GM19324 (cell line): ENCODE results near the gene RAB3IL1.
"Not testable (repeated sequence)": the region's sequence is repeated elsewhere in the genome, so short reads cannot be mapped to it uniquely, and the experiment has no call there.

Source experiments
- ATAC-seq: cut with Tn5 transposase; IDR thresholded peaks from one replicate; pipeline ENCODE4 v1.9.1; 2021; ENCODE audit warnings: mild to moderate bottlenecking, moderate library complexity; ENCODE audit not compliant: unreplicated experiment, low FRiP score

The RAB3IL1 gene

GRCh38 chr11:61954106-61954850 lies 36.9 kb upstream of the RAB3IL1 start:
- no peak for ATAC-seq

DNA sequence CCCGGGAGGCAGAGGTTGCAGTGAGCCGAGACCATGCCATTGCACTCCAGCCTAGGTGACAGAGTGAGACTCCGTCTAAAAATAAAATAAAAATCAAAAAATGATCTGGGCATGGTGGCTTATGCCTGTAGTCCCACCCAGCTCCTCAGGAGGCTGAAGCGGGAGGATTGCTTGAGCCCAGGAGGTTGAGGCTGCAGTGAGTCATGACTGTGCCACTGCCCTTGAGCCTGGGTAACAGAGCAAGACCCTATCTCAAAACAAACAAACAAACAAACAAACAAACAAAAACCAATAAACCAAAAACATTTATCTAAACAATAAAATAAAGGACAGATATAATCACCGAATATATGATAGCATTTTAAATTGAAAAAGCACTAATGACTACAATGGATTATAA lies 36.3 kb upstream of the RAB3IL1 start:
- not testable (repeated sequence) for ATAC-seq

GRCh38 chr11:61952882-61953281 lies 35.5 kb upstream of the RAB3IL1 start:
- no peak for ATAC-seq

GRCh38 chr11:61951484-61952135 lies 34.2 kb upstream of the RAB3IL1 start:
- ATAC-seq, result no peak

GRCh38 chr11:61950035-61950547 lies 32.7 kb upstream of the RAB3IL1 start, which contains the start of gene BEST1:
Gene BEST1 (plus strand): TSS chr11:61950351. CDS start chr11:61951807, 1,456 bp downstream.
- no peak for ATAC-seq

DNA sequence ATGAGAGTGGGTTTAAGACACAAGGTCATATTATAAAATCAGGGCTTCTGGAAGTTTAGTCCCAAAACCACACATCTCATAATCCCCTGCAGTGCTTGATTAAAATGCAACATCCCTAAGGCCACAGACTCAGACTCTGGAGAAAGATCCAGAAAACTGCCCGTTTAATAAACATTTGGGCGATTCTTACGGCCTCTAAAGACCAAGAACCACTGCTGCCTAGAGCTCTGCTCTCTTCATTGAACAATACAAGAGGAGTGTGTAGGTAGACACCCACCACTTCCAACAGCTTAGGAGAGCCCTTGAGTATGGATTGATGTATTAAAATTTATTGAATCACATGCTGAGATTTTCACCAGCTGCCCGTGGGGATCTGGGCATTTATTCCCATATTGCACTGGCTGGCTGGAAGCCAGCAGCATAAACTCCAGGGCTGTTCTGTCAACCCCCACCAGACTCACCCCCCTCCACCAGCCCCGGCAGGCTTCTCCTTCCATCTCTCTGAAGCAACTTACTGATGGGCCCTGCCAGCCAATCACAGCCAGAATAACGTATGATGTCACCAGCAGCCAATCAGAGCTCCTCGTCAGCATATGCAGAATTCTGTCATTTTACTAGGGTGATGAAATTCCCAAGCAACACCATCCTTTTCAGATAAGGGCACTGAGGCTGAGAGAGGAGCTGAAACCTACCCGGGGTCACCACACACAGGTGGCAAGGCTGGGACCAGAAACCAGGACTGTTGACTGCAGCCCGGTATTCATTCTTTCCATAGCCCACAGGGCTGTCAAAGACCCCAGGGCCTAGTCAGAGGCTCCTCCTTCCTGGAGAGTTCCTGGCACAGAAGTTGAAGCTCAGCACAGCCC lies 32.0 kb upstream of the RAB3IL1 start:
- ATAC-seq, result no peak

GRCh38 chr11:61948505-61948904 lies 31.1 kb upstream of the RAB3IL1 start:
- ATAC-seq, result no peak

- ATAC-seq, result no peak
Observed at GRCh38 chr11:61947486-61948210, 30.3 kb upstream of the RAB3IL1 start.

DNA sequence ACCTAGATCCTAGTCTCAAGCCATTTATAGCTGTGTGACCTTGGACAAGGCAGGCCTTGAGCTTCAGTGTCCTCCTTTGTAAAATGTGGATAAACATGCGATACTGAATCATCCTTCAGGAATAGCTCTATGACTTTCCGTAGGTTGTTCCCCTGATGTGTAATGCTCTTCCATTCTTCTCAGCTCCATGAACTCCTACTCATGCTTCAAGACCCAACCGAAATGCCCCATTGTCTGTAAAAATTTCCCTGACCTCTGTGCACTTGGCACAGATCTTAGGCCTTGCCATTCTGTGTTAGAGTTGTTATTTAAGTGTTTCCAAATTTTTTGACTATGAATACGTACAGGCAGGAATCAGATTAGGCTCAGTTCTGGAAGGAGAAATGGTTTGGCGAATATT lies 29.5 kb upstream of the RAB3IL1 start:
- ATAC-seq, result no peak

GRCh38 chr11:61945191-61945590 lies 27.8 kb upstream of the RAB3IL1 start:
- ATAC-seq, result no peak

DNA sequence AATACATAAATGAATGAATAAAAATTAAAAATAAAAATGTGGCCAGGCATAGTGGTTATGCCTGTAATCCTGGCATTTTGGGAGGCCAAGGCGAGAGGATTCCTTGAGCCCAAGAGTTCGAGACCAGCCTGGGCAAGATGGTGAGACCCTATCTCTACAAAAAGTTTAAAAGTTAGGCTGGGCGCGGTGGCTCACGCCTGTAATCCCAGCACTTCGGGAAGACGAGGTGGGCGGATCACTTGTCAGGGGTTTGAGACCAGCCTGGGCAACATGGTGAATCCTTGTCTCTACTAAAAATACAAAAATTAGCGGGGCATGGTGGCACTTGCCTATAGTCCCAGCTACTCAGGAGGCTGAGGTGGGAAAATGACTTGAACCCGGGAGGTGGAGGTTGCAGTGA lies 23.1 kb upstream of the RAB3IL1 start:
- no peak for ATAC-seq

- ATAC-seq, result no peak
Observed at GRCh38 chr11:61935861-61936260, 18.5 kb upstream of the RAB3IL1 start.

DNA sequence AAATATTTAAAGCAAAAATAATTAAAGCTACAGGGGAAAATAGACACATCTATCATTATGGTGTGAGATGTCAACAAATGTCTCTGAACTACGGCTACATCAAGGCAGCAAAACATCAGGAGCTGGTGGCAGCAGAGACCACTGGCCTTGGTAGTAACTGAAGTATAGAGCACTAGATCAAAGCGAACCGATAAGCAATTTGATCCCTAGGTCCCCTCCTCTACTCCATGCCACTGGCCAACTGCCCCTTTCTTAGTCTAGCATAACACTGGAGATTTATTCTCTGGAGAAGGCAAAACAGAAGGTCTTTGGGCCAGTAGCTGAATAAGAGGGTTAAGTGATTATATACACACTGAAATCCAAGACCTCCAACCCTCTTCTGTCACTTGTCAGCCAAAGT lies 13.6 kb upstream of the RAB3IL1 start:
- no peak for ATAC-seq

DNA sequence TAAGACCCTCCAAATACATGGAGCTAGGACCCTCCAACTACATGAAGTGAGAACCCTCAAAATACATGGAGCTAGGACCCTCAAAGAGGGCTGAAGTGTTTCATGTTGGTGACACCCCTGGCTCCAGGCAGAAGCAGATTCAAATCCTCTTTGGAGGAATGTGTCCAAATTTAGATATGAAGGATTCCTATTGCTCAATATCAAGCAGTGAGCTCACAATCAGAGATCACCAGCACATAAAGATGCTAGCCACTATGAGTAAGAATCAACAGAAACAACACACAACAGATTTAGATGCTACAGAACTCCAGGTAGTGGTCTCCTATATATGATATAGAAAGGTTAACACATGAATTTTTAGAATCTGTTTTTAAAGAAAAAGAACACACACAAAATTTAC lies 11.2 kb upstream of the RAB3IL1 start:
- no peak for ATAC-seq

GRCh38 chr11:61927501-61927900 lies 10.1 kb upstream of the RAB3IL1 start:
- ATAC-seq, result no peak

DNA sequence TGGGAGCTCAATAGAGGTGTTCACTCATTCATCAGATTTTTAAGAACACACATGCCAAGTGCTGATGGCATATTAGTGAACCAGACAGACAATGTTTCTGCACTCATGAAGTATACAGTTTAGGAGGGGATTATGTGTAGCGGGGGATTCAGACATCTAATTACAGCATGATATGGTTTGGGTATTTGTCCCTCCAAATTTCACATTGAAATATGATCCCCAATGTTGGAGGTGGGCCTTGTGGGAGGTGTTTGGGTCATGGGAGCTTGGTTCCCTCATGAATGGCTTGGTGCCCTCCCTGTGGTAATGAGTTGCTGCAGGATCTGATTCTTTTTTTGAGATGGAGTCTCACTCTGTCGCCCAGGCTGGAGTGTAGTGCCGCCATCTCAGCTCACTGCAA lies 8.9 kb upstream of the RAB3IL1 start:
- no peak for ATAC-seq

GRCh38 chr11:61925736-61926135 lies 8.4 kb upstream of the RAB3IL1 start:
- ATAC-seq, result no peak

DNA sequence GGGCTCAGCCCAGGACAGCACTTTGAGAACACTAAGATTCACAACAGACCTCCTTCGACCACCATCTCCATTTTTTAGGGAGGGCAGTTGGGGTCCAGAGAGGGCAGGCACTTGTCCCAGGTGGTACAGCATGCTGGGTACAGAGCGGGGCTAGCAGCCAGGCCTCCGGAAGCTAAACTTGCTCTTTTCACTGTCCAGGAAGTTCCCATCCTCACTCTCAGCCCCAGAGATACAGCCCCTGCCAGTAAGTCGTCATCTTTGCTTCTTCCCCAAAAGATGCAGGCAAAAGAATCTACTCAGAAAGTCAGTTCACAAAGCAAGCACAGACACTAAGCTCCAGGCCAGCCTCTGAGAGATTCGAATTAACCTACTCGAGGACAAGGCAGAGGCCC lies 6.7 kb upstream of the RAB3IL1 start:
- ATAC-seq, result no peak

- no peak for ATAC-seq
Observed at GRCh38 chr11:61923166-61924063, 6.0 kb upstream of the RAB3IL1 start.
